Head of caudate nucleus (tissue), 42 donors: ENCODE measurements around the gene ZBTB3.

Source experiments
- DNase-seq, 42 donors: peaks; one replicate each; pipeline versions ENCODE4 v3.0.0 to v3.0.0-alpha.2; 2020 to 2021; ENCODE audit warnings: mixed read lengths in 7 of 42
- intact Hi-C: fragments of 100-400 bp; cut with DNase I; formaldehyde crosslinking; loops from one replicate; pipeline ENCODE4 v1.15.0; 2022

ZBTB3 gene

GRCh38 chr11:62753736-62754603 is at the start of gene ZBTB3:
Gene ZBTB3, minus strand, starts transcription at chr11:62754160. Its CDS starts 496 bp downstream, at chr11:62753664.
- peak; percentile 93 to 100 (median 99) for DNase-seq
- intact Hi-C loops: no loop called here

DNA sequence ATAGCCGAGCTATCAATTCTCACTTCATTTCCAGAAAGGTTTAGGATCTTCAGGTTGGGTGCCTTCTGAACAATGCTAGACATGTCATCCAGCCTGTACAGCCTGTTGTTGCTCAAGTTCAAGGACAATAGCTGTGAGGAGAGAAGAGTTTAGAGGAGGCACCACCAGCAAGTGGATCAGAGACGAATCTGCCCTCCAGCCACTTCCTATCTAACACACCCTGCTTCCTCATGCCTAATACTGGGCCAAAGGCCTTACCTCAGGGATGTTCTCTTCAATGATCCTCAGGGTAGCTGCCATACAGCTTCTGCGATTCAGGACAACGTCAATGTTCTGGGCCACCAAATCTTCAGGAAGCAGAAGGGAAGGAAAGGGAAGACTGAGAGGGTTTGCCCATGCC is 47.1 kb upstream of the ZBTB3 start:
- intact Hi-C loops: no loop called here
- no peak for DNase-seq

- intact Hi-C loops: no loop called here
- DNase-seq: no peak
Measured at GRCh38 chr11:62799486-62799885, 45.5 kb upstream of the ZBTB3 start.

DNA sequence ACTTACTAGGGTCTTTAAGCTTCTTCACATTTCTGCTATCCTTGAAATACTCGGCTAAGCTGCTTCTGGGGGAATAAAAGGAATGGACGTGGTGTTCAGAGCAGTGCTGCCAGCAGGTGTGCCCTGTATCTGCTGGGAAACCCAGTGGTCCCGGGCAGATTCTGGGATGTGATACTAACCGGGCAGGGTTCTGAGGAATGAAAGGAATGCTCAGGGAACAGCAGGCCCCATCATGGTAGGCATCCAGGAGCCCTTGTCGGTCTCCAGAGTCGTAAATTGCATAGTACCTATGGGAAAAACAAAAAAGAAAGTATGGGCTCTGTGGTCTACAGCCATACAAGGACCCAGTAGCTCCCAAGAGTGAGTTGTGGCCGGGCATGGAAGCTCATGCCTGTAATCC is 42.3 kb upstream of the ZBTB3 start:
- intact Hi-C loops: no loop called here
- DNase-seq: no peak

DNA sequence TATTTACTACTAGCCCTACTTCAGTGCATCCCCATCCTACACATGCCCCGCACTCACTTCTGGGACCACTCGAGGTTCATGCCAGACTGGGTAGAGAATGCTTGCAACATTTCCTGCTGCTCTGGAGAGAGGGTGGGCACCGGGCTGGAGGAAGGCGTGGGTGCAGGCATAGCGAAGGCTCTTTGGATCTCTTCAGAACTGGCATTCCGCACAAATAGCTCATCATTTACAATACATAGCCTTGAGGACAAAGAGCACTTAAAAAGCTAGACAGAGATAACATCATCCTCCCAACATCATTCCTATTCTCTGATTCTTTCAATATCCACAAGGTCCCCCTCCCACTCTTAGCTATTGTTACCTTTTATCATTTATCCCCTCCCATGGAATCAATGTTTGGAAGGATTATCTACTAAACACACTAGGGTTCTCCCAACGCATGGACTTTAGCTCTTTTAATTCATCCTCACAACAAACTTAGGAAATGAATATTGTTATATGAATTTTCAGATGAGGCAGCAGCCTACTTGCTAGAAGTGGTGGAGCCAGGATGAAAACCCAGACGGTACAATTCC is 40.3 kb upstream of the ZBTB3 start:
- intact Hi-C loops: loop anchor here (5.0 kb wide), 1 partner anchor 63 kb away; no protein-coding TSS in a partner anchor
- DNase-seq: no peak

- intact Hi-C loops: loop anchor here (5.0 kb wide), 1 partner anchor 65 kb away; no protein-coding TSS in a partner anchor
- DNase-seq: no peak
Measured at GRCh38 chr11:62792202-62792575, 38.2 kb upstream of the ZBTB3 start.

GRCh38 chr11:62791501-62792201 is 37.7 kb upstream of the ZBTB3 start, which contains the start of gene TMEM223:
Gene TMEM223, minus strand, starts transcription at chr11:62792006. Its CDS starts 12 bp downstream, at chr11:62791994.
- intact Hi-C loops: loop anchor here (5.0 kb wide), 1 partner anchor 66 kb away; no protein-coding TSS in a partner anchor
- peak; percentile 77 to 96 (median 93) for DNase-seq

GRCh38 chr11:62789576-62789975 is 35.6 kb upstream of the ZBTB3 start:
- peak in 17 of 42 donors; percentile 13 to 76 (median 54) for DNase-seq
- intact Hi-C loops: loop anchor here (2.0 to 10.0 kb wide), 2 partner anchors 15 to 45 kb away; partner anchors contain the start of genes NXF1, STX5, TEX54 and WDR74

DNA sequence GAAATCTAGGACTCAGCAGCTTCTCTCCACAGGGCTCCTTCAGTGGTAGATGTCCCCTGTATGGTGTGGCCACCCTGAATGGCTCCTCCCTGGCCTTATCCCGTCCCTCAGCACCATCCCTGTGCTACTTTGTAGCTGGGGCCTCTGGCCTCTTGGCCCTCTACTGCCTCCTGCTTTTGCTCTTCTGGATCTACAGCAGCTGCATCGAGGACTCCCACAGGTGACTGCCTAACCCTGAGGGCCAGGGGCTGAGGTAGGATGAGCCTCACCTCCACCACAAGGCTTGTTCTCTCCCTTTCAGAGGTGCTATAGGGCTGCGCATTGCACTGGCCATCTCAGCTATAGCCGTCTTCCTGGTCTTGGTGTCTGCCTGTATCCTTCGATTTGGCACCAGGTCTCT is 35.0 kb upstream of the ZBTB3 start:
- DNase-seq: no peak
- intact Hi-C loops: loop anchor here (2.0 to 10.0 kb wide), 2 partner anchors 16 to 46 kb away; partner anchors contain the start of genes NXF1, STX5, TEX54 and WDR74

DNA sequence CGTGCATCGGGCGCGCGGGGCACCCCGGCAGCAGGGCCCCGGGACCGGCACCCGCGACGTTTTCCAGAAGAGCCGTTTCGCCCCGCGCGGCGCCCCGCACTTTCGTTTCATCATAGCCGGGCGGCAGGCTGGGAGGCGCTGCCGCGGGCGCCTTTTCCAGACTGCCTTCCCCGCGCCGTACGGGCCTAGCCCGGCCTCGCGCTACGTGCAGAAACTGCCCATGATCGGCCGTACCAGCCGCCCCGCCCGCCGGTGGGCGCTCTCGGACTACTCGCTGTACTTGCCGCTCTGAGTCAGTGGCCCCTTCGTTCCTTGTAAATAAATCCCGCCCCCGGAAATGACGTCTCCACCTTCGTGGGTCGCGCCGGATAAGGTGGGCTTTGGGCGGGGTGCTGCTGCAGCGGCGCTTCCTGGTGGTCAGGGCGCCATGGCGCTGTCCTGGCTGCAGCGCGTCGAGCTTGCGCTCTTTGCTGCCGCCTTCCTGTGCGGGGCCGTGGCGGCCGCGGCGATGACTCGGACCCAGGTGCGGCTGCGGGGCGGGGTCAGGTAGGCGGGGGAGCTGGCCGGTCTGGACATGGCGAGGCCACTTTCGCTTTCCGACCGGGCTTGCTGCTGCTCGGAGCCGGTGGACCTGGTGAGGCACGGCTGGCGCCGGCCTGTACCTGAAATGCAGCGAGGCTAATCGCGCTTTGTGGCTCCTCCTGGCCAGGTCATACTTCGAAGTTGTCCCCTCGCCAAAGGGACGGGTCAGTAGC is 33.2 kb upstream of the ZBTB3 start, which contains the start of gene TMEM179B:
TMEM179B (plus strand) TSS at position 398 of the 755 bp plus-strand sequence; CDS start at position 428, 30 bp downstream.
- intact Hi-C loops: loop anchor here (2.0 to 10.0 kb wide), 2 partner anchors 16 to 48 kb away; partner anchors contain the start of genes STX5, TAF6L, TEX54 and WDR74
- peak; percentile 96 to 100 (median 99) for DNase-seq

DNA sequence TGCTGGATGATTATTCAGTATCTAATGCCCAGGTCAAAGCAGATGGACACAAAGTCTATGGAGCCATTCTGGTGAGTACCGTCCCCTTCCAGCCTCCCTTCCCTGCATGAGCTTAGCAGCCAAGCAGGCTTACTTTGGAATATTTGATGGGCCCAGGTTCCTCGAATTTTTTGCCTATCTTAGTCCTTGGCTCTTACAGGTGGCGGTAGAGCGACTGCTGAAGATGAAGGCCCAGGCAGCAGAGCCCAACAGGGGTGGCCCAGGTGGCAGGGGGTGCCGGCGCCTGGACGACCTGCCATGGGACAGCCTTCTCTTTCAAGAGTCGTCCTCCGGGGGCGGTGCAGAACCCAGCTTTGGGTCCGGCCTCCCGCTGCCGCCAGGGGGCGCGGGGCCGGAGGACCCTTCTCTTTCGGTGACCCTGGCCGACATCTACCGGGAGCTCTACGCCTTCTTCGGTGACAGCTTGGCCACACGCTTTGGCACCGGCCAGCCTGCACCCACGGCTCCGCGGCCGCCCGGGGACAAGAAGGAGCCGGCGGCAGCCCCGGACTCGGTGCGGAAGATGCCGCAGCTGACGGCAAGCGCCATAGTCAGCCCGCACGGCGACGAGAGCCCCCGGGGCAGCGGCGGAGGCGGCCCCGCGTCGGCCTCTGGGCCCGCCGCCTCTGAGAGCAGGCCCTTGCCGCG is 32.5 kb upstream of the ZBTB3 start:
- intact Hi-C loops: loop anchor here (2.0 to 10.0 kb wide), 2 partner anchors 16 to 48 kb away; partner anchors contain the start of genes STX5, TAF6L, TEX54 and WDR74
- DNase-seq: peak; percentile 68 to 94 (median 87)

GRCh38 chr11:62782753-62783152 is 28.8 kb upstream of the ZBTB3 start:
- intact Hi-C loops: loop anchor here (10.0 kb wide), 1 partner anchor 52 kb away; the partner anchor contains the start of genes STX5, TEX54 and WDR74
- DNase-seq: no peak

GRCh38 chr11:62778441-62778840 is 24.5 kb upstream of the ZBTB3 start:
- intact Hi-C loops: no loop called here
- no peak for DNase-seq

DNA sequence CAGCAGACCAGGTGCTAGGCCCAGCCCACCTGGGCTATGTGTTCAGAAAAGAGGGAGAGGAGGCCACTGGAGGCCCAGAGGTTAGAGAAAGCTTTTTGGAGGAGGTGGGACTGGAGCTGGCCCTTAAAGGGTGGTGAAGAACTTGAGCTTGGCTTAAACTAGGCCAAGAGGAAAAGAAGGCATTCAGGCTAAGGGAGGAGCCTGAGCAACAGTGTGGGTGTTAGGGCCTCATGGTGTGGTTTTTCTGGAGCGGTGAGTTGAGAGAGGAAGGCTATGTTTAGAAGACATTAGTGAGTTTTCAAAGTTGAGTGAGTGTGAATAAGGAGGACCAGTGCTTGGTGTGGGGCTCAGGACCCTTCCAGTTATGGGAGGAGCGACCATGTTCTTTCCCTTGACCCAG is 23.4 kb upstream of the ZBTB3 start:
- DNase-seq: no peak
- intact Hi-C loops: no loop called here

DNA sequence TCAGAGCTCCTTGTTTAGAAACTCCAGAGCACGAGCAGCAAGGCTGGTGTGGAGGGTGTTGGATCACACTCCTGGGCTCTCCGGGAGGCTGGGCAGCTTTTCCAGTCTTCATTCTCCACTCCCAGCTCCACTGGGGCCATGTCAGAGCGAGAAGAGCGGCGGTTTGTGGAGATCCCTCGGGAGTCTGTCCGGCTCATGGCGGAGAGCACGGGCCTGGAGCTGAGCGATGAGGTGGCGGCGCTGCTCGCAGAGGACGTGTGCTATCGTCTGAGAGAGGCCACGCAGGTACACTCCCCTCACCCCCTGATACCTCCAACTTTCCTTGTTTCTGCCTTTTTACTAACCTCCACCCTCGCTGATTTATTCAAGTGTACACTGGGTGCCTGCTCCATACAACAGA is 21.7 kb upstream of the ZBTB3 start:
- DNase-seq: no peak
- intact Hi-C loops: no loop called here

DNA sequence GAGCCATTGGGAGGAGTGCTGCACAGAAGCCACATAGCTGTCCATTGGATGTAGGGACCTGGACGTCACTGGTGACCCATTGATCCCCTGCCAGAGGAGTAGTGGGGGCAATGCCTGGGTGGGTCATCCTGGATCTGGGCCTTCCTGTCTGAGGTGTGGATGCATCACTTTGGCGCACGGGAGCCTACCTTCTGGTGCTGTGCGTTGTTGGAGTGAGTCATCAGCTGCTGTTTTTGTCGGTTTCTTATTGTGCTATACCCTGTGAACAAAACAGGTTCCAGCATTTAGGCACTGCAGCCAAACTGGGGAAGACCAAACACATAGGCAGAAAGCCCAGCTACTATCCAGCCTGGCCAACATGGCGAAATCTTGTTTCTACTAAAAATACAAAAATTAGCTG is 20.4 kb upstream of the ZBTB3 start:
- DNase-seq: no peak
- intact Hi-C loops: loop anchor here (5.0 kb wide), 1 partner anchor 47 kb away; the partner anchor contains the start of genes HNRNPUL2 and TTC9C
